NCI-H82 treated with DMSO at 0.1 percent for 48 hours (cell line): Measurements from ENCODE around the gene GPNMB.

Source experiments
- DNase-seq: peaks from one replicate; lab custom pipeline; 2025; ENCODE audit not compliant: unreplicated experiment; lab: John Stamatoyannopoulos, UW

The GPNMB gene

GRCh38 chr7:23298885-23299769, 52.6 kb downstream of the GPNMB start, which contains the start of gene MALSU1:
MALSU1 (plus strand) TSS chr7:23299339; CDS start chr7:23299353, 14 bp downstream.
- peak; percentile 96 for DNase-seq

GRCh38 chr7:23299770-23300300, 53.3 kb downstream of the GPNMB start:
- no peak for DNase-seq

GRCh38 chr7:23306936-23307521, 60.5 kb downstream of the GPNMB start:
- DNase-seq = no peak

- no peak for DNase-seq
Measured at GRCh38 chr7:23308754-23309153, 62.2 kb downstream of the GPNMB start.

GRCh38 chr7:23312141-23312540, 65.6 kb downstream of the GPNMB start:
- DNase-seq = peak; percentile 65

GRCh38 chr7:23315366-23315765, 68.8 kb downstream of the GPNMB start:
- DNase-seq = no peak
